ENCODE measurements around the gene MYH6.

DNA sequence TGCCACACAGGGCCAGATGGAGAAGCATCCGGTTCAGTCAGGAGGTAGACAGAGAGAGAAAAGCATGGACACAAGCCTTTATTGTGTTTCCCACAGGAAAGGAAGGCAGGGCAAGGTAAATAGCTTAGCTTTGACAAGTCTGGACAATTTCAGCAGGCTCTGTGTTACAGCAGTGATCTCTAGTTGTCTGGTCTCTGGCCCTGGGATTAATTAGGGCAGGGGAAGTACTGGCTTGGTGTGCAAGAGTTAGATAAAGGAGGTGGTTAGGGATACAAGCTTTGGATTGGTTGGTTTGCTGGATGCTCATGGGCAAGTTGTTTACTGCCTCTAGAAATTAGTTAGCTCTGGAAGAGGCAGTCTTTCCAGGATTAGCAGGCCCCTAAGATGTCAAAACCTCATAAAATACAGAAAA is 46.4 kb upstream of the MYH6 start:
- TF ChIP-seq, protein P1, sequence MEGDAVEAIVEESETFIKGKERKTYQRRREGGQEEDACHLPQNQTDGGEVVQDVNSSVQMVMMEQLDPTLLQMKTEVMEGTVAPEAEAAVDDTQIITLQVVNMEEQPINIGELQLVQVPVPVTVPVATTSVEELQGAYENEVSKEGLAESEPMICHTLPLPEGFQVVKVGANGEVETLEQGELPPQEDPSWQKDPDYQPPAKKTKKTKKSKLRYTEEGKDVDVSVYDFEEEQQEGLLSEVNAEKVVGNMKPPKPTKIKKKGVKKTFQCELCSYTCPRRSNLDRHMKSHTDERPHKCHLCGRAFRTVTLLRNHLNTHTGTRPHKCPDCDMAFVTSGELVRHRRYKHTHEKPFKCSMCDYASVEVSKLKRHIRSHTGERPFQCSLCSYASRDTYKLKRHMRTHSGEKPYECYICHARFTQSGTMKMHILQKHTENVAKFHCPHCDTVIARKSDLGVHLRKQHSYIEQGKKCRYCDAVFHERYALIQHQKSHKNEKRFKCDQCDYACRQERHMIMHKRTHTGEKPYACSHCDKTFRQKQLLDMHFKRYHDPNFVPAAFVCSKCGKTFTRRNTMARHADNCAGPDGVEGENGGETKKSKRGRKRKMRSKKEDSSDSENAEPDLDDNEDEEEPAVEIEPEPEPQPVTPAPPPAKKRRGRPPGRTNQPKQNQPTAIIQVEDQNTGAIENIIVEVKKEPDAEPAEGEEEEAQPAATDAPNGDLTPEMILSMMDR (IDR thresholded peaks at IDR 0.05), result no peak
- TF ChIP-seq EZH2 (IDR thresholded peaks at IDR 0.05; ENCODE audit: borderline replicate concordance, insufficient read depth, low read depth, low read length, poor library complexity, severe bottlenecking), result no peak
